GM19035 (cell line): ENCODE data around the gene FBH1.

ENCODE experiments used
- ATAC-seq: cut with Tn5 transposase; IDR thresholded peaks from one replicate; pipeline ENCODE4 v1.9.1; 2021; ENCODE audit not compliant: unreplicated experiment

Gene FBH1

GRCh38 chr10:5975641-5976473 lies 85.8 kb downstream of the FBH1 start:
- ATAC-seq: peak; percentile 53

DNA sequence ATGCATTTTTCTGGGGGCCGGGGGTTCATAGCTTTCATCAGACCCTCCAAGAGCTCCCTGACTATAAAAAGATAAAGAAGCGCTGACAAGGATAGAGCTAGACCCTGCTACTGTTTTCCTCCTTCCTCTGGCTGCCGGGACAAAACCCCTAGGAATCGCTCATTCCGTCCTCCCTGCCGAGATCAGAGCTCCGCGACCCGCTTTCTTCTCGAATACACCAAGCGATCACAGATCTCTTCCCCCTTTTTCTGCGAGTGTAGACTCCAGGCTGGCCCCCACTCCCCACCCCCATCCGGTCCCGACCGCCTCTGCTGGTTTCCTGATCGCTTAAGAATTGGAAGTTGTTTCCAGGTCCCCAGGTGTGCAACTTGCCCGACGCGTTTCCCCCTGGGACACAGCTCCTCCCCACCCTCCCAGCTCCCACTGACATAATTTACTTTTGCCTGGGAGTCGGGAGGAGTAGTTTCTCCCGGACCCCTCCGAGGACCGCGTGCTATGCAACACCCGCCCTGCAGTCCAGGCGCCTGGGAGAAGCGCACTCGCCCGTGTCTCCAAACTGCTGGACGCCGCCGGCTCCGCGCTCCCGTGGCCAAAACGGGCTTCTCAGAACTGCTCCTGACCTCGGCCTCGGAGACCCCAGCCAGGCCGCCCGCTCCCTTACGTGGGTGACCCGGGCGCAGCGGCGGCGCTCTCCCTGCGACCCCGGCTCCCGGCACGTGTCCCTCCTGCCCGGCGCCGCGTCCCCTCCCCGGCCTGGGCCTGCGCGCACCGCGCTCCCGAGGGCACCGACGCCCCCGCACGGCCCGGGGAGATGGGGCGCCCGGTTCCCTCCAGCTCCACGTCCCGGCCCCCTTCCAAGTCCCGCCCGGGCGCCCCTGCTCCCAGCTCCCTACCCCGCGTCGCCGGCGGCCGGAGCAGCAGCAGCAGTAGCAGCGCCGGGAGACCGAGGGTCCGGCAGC lies 86.7 kb downstream of the FBH1 start:
- peak; percentile 15 for ATAC-seq

- peak; percentile 64 for ATAC-seq
Observed at GRCh38 chr10:5977471-5978229, 87.6 kb downstream of the FBH1 start, which contains the start of gene IL15RA. IL15RA (minus strand) TSS chr10:5977543; CDS start chr10:5977492, 51 bp downstream.

GRCh38 chr10:5978230-5978489 lies 88.1 kb downstream of the FBH1 start:
- ATAC-seq: no peak

DNA sequence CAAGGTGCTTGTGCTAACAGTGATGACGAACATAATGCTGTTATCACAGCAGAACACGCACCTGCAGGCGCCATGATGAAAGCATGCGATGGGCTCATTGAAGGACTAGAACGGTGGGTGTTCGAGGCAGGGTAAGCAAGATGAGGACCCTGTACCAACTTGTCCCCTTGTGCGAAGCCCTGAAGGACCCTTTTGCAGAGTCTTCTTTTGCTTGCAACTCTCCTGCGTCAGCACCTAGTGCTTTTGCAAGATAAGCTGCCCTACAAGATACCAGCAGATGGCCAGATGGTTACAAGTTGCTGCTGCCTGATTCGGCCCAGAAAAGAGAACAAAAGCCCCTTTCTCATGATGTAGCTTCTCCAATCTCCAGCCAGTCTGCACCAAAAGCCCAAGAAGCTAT lies 91.5 kb downstream of the FBH1 start:
- no peak for ATAC-seq

DNA sequence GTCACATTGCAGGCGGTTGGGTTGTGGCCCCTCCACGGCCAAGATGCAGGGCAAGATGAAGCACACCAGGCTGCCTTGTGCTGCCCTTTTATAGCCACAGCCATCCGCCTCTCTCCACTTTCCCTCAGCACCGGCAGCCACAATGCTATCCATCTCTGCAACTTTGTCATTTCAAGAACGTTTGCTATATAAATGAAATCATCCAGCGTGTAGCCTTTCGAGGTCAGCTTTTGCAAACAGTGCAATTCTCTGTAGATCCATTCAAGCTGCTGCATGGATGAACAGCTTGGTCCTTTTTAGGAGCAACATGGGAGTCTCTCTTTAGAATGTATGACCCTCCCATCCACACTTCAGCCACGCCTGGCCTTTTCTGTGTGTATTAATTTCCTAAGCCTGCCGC lies 93.7 kb downstream of the FBH1 start:
- no peak for ATAC-seq

DNA sequence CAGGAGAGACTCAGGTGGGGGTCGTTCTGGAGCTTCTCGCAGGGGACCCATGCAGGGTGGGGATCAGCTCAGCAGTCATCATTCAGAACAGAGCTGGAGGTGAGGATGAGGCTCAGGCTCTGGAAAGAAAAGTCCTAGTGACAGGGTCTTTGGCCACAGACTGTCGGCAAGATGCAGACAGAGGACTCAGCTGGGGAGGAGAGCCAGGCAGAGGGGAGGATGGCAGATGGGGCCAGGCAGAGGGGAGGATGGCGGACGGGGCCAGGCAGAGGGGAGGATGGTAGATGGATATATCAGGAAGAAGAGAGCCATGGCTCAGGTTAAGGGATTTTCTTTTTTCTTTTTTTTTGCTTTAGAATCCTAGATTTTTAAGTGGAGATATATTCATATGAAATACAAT lies 95.0 kb downstream of the FBH1 start:
- no peak for ATAC-seq
